Adrenal gland (tissue), 12 donors: ENCODE results near the gene TM4SF5. TPM values are rescaled to one million over a fixed set of nuclear protein-coding genes. Genes with fewer than 3 reads are reported as not detected.

Experiments
- DNase-seq, 7 donors: peaks; one replicate each; pipeline ENCODE4 v3.0.0-alpha.2; 2019 to 2020
- H3K27ac ChIP-seq, 5 donors: fragments of 200-600 bp; sonication (generic) in 4 of 5; 1 replicate in 3 of 5; 2 replicates in 2 of 5; pipeline versions ENCODE4 v1.5.1 to v1.8.0; 2016 to 2020; ENCODE audit warnings: mild to moderate bottlenecking in 1 of 5
- H3K27me3 ChIP-seq: fragments of 200-600 bp; 2 replicates; pipeline ENCODE4 v1.8.0; 2021
- H3K36me3 ChIP-seq, 2 donors: fragments of 200-600 bp; replicated peaks in 1 of 2; 1 replicate in 1 of 2; 2 replicates in 1 of 2; pipeline versions ENCODE4 v1.5.1 to v1.8.0; 2018 to 2022
- H3K4me1 ChIP-seq, 2 donors: fragments of 200-600 bp; replicated peaks in 1 of 2; 1 replicate in 1 of 2; 2 replicates in 1 of 2; pipeline versions ENCODE4 v1.5.1 to v1.8.0; 2018 to 2021
- H3K4me3 ChIP-seq, 4 donors: fragments of 200-600 bp; sonication (generic) in 3 of 4; one replicate each; pipeline ENCODE4 v1.5.1; 2016 to 2018
- H3K9me3 ChIP-seq, 3 donors: fragments of 200-600 bp; sonication (generic) in 1 of 3; replicated peaks in 1 of 3; 1 replicate in 2 of 3; 2 replicates in 1 of 3; pipeline versions ENCODE4 v1.5.1 to v1.8.0; 2016 to 2021
- CTCF ChIP-seq, 6 experiments: fragments of 450-650 bp in 4 of 6; fragments of 200-600 bp in 2 of 6; sonication (generic) in 1 of 6; IDR thresholded peaks; 1 replicate in 5 of 6; 2 replicates in 1 of 6; pipeline versions ENCODE4 v1.5.1 to v1.8.0; 2016 to 2021; ENCODE audit warnings: antibody characterized with exemption in 6 of 6, mild to moderate bottlenecking in 2 of 6, moderate library complexity in 1 of 6
- POLR2A ChIP-seq, 2 donors: fragments of 450-650 bp; IDR thresholded peaks; one replicate each; pipeline ENCODE4 v1.6.1; 2017; ENCODE audit warnings: antibody characterized with exemption in 2 of 2, mild to moderate bottlenecking in 2 of 2, moderate library complexity in 1 of 2
- WGBS, 4 donors: extraction: QIAGEN DNeasy Blood & Tissue Kit in 2 of 4; methylation state at CpG; one replicate each; pipeline versions ENCODE4 v1.1.5 to v1.1.7; 2013 to 2017; 5-methylcytosine and 5-hydroxymethylcytosine counted together
- intact Hi-C, 2 donors: fragments of 100-400 bp; cut with DNase I; formaldehyde crosslinking; loops; one replicate each; pipeline versions ENCODE4 v1.14.1 to v1.15.0; 2022 to 2023
- polyA plus RNA-seq, 3 donors: library from polyadenylated mRNA; stranded (reverse); fragments of 200-250 nt in 2 of 3; fragments of 350-450 nt in 1 of 3; fragmentation: Illumina TruSeq in 1 of 3; extraction: RNeasy Lipid Tissue Mini Kit (QIAGEN cat#74804) in 1 of 3; gene quantifications; one replicate each; pipeline ENCODE4 v1.2.3, GENCODE V29; 2013 to 2014
- total RNA-seq, 9 donors: library from RNA; depleted of rRNA in 4 of 9; stranded (reverse); fragments of >200 nt in 4 of 9; fragments of 120-200 nt in 1 of 9; fragmentation: NEBNext Ultra II Directional in 1 of 9; extraction: Animal tissue kit (Norgen Biotek cat#: 25700) in 1 of 9; gene quantifications; one replicate each; pipeline versions ENCODE4 v1.1.0 to v1.2.4, GENCODE V29; 2013 to 2023
- donor health status: healthy with polysubstance abuse.
- donor health status: Bipolar disorder and iron deficiency.
- donor health status: DM: yes; HTN: yes; CAD: no.
- donor health status: DM: no; HTN: no; CAD: no.
- donor health status: DM: no; HTN: no; CAD: no.
- donor health status: DM: yes; HTN: yes; CAD: no.

TM4SF5 gene
- total and polyA plus RNA-seq, 12 donors: 0.17 to 0.55 (median 0.32) TPM; not detected in 9

GRCh38 chr17:4748686-4749085 lies 23.0 kb upstream of the TM4SF5 start:
- intact Hi-C loops: no loop called here
- Histone ChIP-seq H3K36me3 (no peaks in the 10 kb centered on the region), H3K27ac (peak overlapping the region in 2 of 5 donors; percentile 30 to 75), H3K27me3 (peaks cover 5% of the 10 kb centered on the region), H3K4me1 (no peaks in the 10 kb centered on the region), H3K9me3 (no peaks in the 10 kb centered on the region), H3K4me3 (no peak overlapping the region)
- no peak for TF ChIP-seq CTCF (IDR thresholded peaks at IDR 0.05)
- TF ChIP-seq POLR2A (IDR thresholded peaks at IDR 0.05): no peak
- 47 to 57% (median 52%) methylated on average over 4 of the region's 4 CpGs for WGBS, 4 donors
- no peak for DNase-seq

GRCh38 chr17:4750606-4751005 lies 21.1 kb upstream of the TM4SF5 start:
- Histone ChIP-seq H3K4me3 (no peak overlapping the region), H3K36me3 (no peaks in the 10 kb centered on the region), H3K9me3 (no peaks in the 10 kb centered on the region), H3K4me1 (no peaks in the 10 kb centered on the region), H3K27me3 (no peaks in the 10 kb centered on the region), H3K27ac (no peak overlapping the region)
- intact Hi-C loops: no loop called here
- no peak for DNase-seq
- TF ChIP-seq POLR2A (IDR thresholded peaks at IDR 0.05): no peak
- no peak for TF ChIP-seq CTCF (IDR thresholded peaks at IDR 0.05)
- 26 to 39% (median 33%) methylated on average over 3 of the region's 3 CpGs for WGBS, 4 donors

GRCh38 chr17:4751932-4752331 lies 19.8 kb upstream of the TM4SF5 start:
- DNase-seq: no peak
- Histone ChIP-seq H3K27me3 (no peaks in the 10 kb centered on the region), H3K4me3 (no peak overlapping the region), H3K9me3 (no peaks in the 10 kb centered on the region), H3K4me1 (no peaks in the 10 kb centered on the region), H3K36me3 (no peaks in the 10 kb centered on the region), H3K27ac (no peak overlapping the region)
- TF ChIP-seq CTCF (IDR thresholded peaks at IDR 0.05): no peak
- TF ChIP-seq POLR2A (IDR thresholded peaks at IDR 0.05): no peak
- intact Hi-C loops: no loop called here
- WGBS, 4 donors: 52 to 58% (median 56%) methylated on average over 5 of the region's 5 CpGs

- H3K4me1 ChIP-seq: no peaks in the 10 kb centered on the region
- H3K27me3 ChIP-seq: no peaks in the 10 kb centered on the region
- intact Hi-C loops: no loop called here
- DNase-seq: no peak
- TF ChIP-seq CTCF (IDR thresholded peaks at IDR 0.05) (no peak), POLR2A (IDR thresholded peaks at IDR 0.05) (no peak)
- no peaks in the 10 kb centered on the region for H3K9me3 ChIP-seq
- no peaks in the 10 kb centered on the region for H3K36me3 ChIP-seq
- WGBS, 4 donors: 73 to 88% (median 83%) methylated on average over 1 of the region's 1 CpG
- no peak overlapping the region for H3K4me3 ChIP-seq
- no peak overlapping the region for H3K27ac ChIP-seq
These were observed 18.3 kb upstream of the TM4SF5 start for GRCh38 chr17:4753392-4753791.
